Sigmoid colon (tissue), 7 donors: Measurements from ENCODE around the gene HEATR5A. TPM values are rescaled to one million over a fixed set of nuclear protein-coding genes. Genes with fewer than 3 reads are reported as not detected.

Experiments
- DNase-seq: peaks from one replicate; pipeline ENCODE4 v3.0.0-alpha.2; 2019
- H3K27ac ChIP-seq, 4 donors: fragments of 200-600 bp; sonication (generic); one replicate each; pipeline ENCODE4 v1.5.1; 2016 to 2019; ENCODE audit warnings: mild to moderate bottlenecking in 1 of 4
- H3K27me3 ChIP-seq, 3 donors: fragments of 200-600 bp; sonication (generic); one replicate each; pipeline ENCODE4 v1.5.1; 2019; ENCODE audit warnings: mild to moderate bottlenecking in 1 of 3
- H3K36me3 ChIP-seq, 4 donors: fragments of 200-600 bp; sonication (generic); one replicate each; pipeline ENCODE4 v1.5.1; 2016 to 2019
- H3K4me1 ChIP-seq, 4 donors: fragments of 200-600 bp; sonication (generic); one replicate each; pipeline ENCODE4 v1.5.1; 2017 to 2019
- H3K4me3 ChIP-seq, 4 donors: fragments of 200-600 bp; sonication (generic); one replicate each; pipeline ENCODE4 v1.5.1; 2017 to 2019; ENCODE audit warnings: mild to moderate bottlenecking in 2 of 4, moderate library complexity in 1 of 4
- H3K9me3 ChIP-seq, 4 donors: fragments of 200-600 bp in 3 of 4; sonication (generic) in 3 of 4; one replicate each; pipeline versions ENCODE4 v1.5.1 to v1.6.1; 2013 to 2019
- CTCF ChIP-seq, 4 experiments: fragments of 450-650 bp in 3 of 4; fragments of 200-600 bp in 1 of 4; IDR thresholded peaks; one replicate each; pipeline ENCODE4 v1.5.1; 2016 to 2019; ENCODE audit warnings: antibody characterized with exemption in 4 of 4, mild to moderate bottlenecking in 3 of 4, moderate library complexity in 2 of 4
- EP300 ChIP-seq, 4 donors: sonication (generic); formaldehyde crosslinking; IDR thresholded peaks; one replicate each; pipeline ENCODE4 v1.6.1; 2017; ENCODE audit warnings: antibody characterized with exemption in 4 of 4
- POLR2A ChIP-seq, 2 donors: fragments of 450-650 bp; IDR thresholded peaks; one replicate each; pipeline ENCODE4 v1.6.1; 2016; ENCODE audit warnings: antibody characterized with exemption in 2 of 2, mild to moderate bottlenecking in 2 of 2, moderate library complexity in 2 of 2
- POLR2AphosphoS5 ChIP-seq, 4 donors: sonication (generic); formaldehyde crosslinking; IDR thresholded peaks; one replicate each; pipeline ENCODE4 v1.6.1; 2017; ENCODE audit warnings: antibody characterized with exemption in 4 of 4
- WGBS, 2 donors: extraction: QIAGEN DNeasy Blood & Tissue Kit; methylation state at CpG; one replicate each; pipeline ENCODE4 v1.1.7; 2013; 5-methylcytosine and 5-hydroxymethylcytosine counted together
- intact Hi-C: fragments of 100-400 bp; cut with DNase I; formaldehyde crosslinking; loops from one replicate; pipeline ENCODE4 v1.15.1; 2023
- polyA plus RNA-seq, 3 donors: library from polyadenylated mRNA; stranded (reverse); fragments of 200-250 nt; gene quantifications; one replicate each; pipeline ENCODE4 v1.2.3, GENCODE V29; 2013
- total RNA-seq, 4 donors: library from RNA; depleted of rRNA; stranded (reverse); fragments of >200 nt; gene quantifications; one replicate each; pipeline ENCODE4 v1.1.0, GENCODE V29; 2016
- donor health status: healthy with polysubstance abuse.
- donor health status: Bipolar disorder and iron deficiency.
- donor health status: healthy.

HEATR5A gene
- total and polyA plus RNA-seq, 7 donors: 9.3 to 41.9 (median 28.7) TPM

- Histone ChIP-seq H3K4me3 (peak overlapping the region; percentile 68 to 80 (median 74)), H3K36me3 (peaks cover 0 to 2% (median 0%) of the 10 kb centered on the region in 4 donors), H3K4me1 (peaks cover 0 to 32% (median 16%) of the 10 kb centered on the region in 4 donors), H3K27me3 (no peaks in the 10 kb centered on the region), H3K27ac (peak overlapping the region; percentile 88 to 95 (median 94)), H3K9me3 (no peaks in the 10 kb centered on the region)
- intact Hi-C loops: loop anchor here (2.0 to 5.0 kb wide), 3 partner anchors 37 to 794 kb away; partner anchors contain the start of genes HEATR5A and NUBPL
- peak in 1 of 4 donors; percentile 0 for TF ChIP-seq EP300 (IDR thresholded peaks at IDR 0.05)
- no peak for TF ChIP-seq CTCF (IDR thresholded peaks at IDR 0.05)
- DNase-seq: no peak
- WGBS, 2 donors: 18 to 51% methylated on average over 11 of the region's 11 CpGs
Measured at GRCh38 chr14:31457665-31458659, 37.6 kb upstream of the HEATR5A start.

DNA sequence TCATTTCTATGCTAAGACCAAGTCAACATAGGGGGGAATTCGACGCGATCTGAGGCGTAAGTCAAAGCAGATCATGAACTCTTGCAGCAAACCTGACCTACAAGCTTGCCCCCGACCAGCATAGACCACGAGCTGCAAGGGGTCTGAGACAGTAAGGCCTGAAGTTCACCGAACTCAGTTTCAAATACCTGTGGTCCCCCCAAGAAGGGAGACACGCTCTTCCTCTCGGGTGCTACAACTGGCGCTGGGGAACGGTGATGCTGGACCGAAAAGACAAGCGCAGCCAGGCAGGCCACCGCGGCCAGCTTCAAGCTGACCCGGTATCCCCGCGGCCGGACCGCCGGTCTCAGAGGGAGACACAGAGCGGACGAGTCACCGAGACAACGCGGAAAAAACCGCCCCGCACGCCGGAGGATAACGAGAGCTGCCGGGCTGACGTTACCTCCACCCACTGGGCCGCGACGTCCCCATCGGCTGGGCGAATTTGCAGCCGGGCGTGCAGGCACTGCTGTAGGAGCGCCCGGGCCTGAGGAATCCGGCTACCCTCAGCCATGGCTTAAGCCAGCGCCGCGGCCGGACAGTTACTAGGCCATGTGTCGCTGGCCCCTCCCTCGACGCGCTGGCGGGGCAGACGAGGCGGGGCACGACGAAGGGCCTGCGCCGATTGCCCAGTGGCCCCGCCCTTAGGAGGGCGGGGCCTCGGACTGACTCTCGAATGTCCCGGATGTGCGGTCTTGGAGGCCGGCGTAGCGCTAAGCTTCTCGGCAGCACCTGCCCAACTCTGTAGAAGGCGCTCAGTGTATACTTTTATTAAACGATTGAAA lies 36.7 kb upstream of the HEATR5A start, which contains the start of gene DTD2:
Gene DTD2 (minus strand): TSS at position 666 of the 824 bp plus-strand sequence. CDS start 113 bp downstream, at position 553.
- Histone ChIP-seq H3K4me3 (peak within 1 kb of the TSS; percentile 68 to 80 (median 74)), H3K27me3 (no peaks in the 10 kb centered on the region), H3K27ac (peak within 1 kb of the TSS; percentile 88 to 95 (median 94)), H3K9me3 (no peaks in the 10 kb centered on the region), H3K4me1 (peaks cover 0 to 32% (median 16%) of the 10 kb centered on the region in 4 donors), H3K36me3 (peaks cover 0 to 11% (median 4%) of the 10 kb centered on the region in 4 donors)
- intact Hi-C loops: loop anchor here (2.0 to 5.0 kb wide), 3 partner anchors 36 to 795 kb away; partner anchors contain the start of genes HEATR5A and NUBPL
- peak; percentile 97 for DNase-seq
- 2 to 3% methylated on average over 70 of the region's 70 CpGs for WGBS, 2 donors
- TF ChIP-seq EP300 (IDR thresholded peaks at IDR 0.05) (no peak), POLR2A (IDR thresholded peaks at IDR 0.05) (peak; percentile 51 to 63), POLR2AphosphoS5 (IDR thresholded peaks at IDR 0.05) (peak; percentile 72 to 94 (median 88)), CTCF (IDR thresholded peaks at IDR 0.05) (no peak)

GRCh38 chr14:31449971-31450610 lies 29.7 kb upstream of the HEATR5A start:
- WGBS, 2 donors: 38 to 73% methylated on average over 2 of the region's 2 CpGs
- H3K4me3 ChIP-seq: no peak overlapping the region
- H3K27ac ChIP-seq: no peak overlapping the region
- H3K27me3 ChIP-seq: no peaks in the 10 kb centered on the region
- TF ChIP-seq CTCF (IDR thresholded peaks at IDR 0.05) (peak in 3 of 4 experiments; percentile 21 to 48 (median 44)), POLR2AphosphoS5 (IDR thresholded peaks at IDR 0.05) (no peak), POLR2A (IDR thresholded peaks at IDR 0.05) (no peak), EP300 (IDR thresholded peaks at IDR 0.05) (no peak)
- no peaks in the 10 kb centered on the region for H3K9me3 ChIP-seq
- peaks cover 0 to 52% (median 9%) of the 10 kb centered on the region in 4 donors for H3K36me3 ChIP-seq
- intact Hi-C loops: no loop called here
- peaks cover 0 to 22% (median 5%) of the 10 kb centered on the region in 4 donors for H3K4me1 ChIP-seq
- no peak for DNase-seq

DNA sequence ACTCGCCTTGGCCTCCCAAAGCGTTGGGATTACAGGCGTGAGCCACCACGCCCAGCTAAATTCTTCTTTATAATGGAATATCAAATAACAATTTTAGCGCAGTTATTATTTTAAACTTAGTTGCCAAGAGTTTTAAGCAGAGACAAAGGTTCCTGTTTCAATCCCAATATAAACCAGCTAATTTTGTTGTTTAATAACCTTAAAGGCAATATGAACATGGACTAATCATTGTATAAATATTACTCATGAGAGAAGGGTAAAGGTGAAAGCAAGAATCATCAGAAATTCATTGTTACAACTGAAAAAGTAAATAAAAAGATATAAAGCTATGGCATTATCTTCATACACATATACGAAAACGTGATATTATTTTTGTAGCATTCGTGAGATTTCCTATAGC lies 28.8 kb upstream of the HEATR5A start:
- WGBS, 2 donors: 73 to 85% methylated on average over 8 of the region's 8 CpGs
- TF ChIP-seq POLR2AphosphoS5 (IDR thresholded peaks at IDR 0.05): no peak
- no peak for TF ChIP-seq CTCF (IDR thresholded peaks at IDR 0.05)
- no peak for TF ChIP-seq EP300 (IDR thresholded peaks at IDR 0.05)
- peaks cover 0 to 52% (median 9%) of the 10 kb centered on the region in 4 donors for H3K36me3 ChIP-seq

More for the DNA sequence above, 28.8 kb upstream of the HEATR5A start:
- Histone ChIP-seq H3K27me3 (no peaks in the 10 kb centered on the region), H3K4me3 (no peak overlapping the region), H3K9me3 (no peaks in the 10 kb centered on the region), H3K27ac (no peak overlapping the region), H3K4me1 (peaks cover 0 to 13% (median under 1%) of the 10 kb centered on the region in 4 donors)
- DNase-seq: no peak
- intact Hi-C loops: no loop called here
